GM12865 (cell line): ENCODE measurements around the gene CEP55.

Source experiments
- DNase-seq: peaks from one replicate; pipeline ENCODE4 v3.0.0; 2010; ENCODE audit warnings: low read depth
- H3K4me3 ChIP-seq: 2 replicates; pipeline ENCODE4 v1.5.1; 2011; ENCODE audit warnings: mild to moderate bottlenecking, low read depth, low read length, control low read depth
- TF ChIP-seq, protein P1 (sequence below): IDR thresholded peaks from 2 replicates; pipeline ENCODE4 v1.5.1; 2011; ENCODE audit warnings: low read length, control low read depth, low read depth, inconsistent platforms; ENCODE audit not compliant: insufficient read depth; ENCODE audit errors: missing control alignments

CEP55 gene

DNA sequence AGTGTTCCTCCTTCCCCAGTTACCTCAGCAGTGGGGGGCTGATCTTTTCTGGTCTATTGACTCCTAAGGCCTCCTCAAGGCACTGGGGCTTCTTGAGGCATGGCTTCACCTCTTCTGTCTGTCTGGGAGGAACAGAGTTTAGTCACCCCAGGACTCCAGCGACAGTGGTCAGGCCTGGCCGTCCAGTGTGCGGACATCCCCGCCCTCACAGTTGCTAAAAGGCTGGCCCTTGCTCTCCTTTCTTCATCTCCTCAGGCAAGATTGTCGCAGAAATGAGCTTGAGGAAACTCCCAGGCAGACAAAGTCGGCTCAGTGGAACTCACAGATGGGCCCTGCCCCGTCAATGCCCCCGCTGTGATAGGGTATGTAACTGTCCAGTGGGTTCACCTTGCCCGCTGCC is 63.1 kb downstream of the CEP55 start:
- DNase-seq, result no peak
- TF ChIP-seq, protein P1, sequence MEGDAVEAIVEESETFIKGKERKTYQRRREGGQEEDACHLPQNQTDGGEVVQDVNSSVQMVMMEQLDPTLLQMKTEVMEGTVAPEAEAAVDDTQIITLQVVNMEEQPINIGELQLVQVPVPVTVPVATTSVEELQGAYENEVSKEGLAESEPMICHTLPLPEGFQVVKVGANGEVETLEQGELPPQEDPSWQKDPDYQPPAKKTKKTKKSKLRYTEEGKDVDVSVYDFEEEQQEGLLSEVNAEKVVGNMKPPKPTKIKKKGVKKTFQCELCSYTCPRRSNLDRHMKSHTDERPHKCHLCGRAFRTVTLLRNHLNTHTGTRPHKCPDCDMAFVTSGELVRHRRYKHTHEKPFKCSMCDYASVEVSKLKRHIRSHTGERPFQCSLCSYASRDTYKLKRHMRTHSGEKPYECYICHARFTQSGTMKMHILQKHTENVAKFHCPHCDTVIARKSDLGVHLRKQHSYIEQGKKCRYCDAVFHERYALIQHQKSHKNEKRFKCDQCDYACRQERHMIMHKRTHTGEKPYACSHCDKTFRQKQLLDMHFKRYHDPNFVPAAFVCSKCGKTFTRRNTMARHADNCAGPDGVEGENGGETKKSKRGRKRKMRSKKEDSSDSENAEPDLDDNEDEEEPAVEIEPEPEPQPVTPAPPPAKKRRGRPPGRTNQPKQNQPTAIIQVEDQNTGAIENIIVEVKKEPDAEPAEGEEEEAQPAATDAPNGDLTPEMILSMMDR, result no peak
- H3K4me3 ChIP-seq, result no peak overlapping the region

DNA sequence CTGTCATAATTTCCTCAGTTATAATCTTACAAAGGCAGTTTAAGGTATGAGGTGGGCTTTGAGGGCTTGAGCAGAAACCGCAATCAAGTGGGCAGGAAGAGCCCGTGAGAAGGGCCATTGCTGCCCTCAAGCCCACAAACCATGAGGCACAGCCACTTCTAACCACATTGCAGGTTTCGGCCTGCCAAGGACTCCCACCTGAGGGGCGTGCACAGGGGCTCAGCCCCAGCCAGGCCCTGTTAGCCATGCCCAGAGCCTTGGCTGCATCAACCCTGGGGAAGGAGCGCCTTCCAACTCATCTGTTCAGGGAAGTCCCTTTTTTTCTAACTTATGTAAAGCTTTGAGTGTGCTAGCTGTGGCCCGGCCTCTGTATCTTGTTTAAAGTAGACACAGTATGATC is 64.1 kb downstream of the CEP55 start:
- DNase-seq, result no peak
- H3K4me3 ChIP-seq, result no peak overlapping the region
- TF ChIP-seq, protein P1, result no peak

DNA sequence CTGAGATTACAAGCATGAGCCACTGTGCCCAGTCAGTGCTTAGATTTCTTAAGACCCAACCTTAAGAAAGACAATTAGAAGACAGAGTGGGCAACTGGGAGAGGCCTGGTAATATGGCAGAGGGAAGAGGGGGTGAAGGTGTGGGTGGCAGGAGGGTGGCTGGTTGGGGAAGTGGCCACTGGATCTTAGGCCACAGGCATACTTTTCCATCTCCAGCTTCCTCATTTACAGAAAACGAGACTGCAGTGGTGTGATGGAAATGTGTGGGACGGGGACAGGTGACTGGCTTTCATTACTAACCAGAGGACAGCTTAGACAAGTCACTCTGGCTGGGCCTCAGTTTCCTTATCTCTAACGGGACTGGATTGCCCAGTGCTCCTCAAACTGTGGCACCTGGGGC is 69.0 kb downstream of the CEP55 start:
- H3K4me3 ChIP-seq, result no peak overlapping the region
- no peak for DNase-seq
- TF ChIP-seq, protein P1, result no peak

DNA sequence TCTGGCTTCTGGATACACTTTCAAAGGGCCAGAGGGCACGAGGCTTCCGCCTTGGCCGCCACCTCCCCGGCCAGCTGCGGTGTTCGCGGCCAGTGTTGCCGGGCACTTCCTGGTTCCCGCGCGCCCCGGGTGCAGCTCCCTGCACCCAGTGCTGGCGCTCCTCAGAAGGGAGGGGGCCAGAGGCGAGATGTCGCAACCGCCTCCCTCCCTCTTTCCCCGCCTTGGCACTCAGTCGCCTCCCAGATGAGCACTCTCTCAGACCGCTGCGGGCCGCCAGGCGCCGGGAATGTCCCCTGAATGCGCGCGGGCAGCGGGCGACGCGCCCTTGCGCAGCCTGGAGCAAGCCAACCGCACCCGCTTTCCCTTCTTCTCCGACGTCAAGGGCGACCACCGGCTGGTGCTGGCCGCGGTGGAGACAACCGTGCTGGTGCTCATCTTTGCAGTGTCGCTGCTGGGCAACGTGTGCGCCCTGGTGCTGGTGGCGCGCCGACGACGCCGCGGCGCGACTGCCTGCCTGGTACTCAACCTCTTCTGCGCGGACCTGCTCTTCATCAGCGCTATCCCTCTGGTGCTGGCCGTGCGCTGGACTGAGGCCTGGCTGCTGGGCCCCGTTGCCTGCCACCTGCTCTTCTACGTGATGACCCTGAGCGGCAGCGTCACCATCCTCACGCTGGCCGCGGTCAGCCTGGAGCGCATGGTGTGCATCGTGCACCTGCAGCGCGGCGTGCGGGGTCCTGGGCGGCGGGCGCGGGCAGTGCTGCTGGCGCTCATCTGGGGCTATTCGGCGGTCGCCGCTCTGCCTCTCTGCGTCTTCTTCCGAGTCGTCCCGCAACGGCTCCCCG is 70.2 kb downstream of the CEP55 start, which contains the start of gene FFAR4:
Gene FFAR4 (plus strand): TSS at position 231 of the 842 bp plus-strand sequence. CDS start 56 bp downstream, at position 287.
- H3K4me3 ChIP-seq, result no peak within 1 kb of the TSS
- TF ChIP-seq, protein P1, result no peak
- DNase-seq, result no peak

DNA sequence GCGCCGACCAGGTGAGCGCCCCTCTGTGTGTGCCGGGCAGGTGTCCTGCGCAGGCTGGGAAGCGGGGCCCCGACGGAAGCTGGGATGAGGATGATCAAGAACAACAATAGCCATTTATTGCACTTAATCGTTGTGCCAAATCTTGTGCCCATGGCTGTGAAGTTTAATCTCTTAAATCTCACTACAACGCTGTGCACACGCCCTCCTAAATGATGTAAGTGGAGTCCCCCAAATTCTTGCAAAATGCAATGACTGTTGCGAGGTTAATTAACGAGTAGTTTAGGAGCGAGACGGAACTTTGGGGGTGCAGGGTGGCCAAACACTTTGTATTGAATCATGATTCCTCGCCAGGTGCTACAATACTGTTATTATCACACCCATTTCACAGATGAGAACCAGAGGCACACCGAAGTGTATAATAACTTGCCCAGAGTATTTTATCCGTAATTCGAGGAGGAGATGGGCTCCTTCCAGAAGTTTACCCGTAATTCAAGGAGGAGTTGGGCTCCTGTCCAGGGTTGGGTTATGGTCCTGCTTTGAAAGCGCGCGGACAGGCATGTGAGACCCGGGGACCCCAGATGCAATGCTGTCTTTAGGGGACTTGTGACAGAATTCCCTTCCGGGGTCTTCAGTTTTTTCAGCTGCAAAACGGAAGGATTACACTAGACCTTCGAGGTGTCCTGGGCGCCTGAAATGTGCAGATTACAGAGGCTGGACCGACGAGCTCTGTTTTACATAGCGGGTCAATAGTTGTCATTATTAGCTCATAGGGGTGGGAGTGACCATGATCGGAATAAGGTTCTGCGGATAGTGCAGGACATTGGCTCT is 71.1 kb downstream of the CEP55 start:
- no peak for DNase-seq
- TF ChIP-seq, protein P1, result no peak
- H3K4me3 ChIP-seq, result no peak overlapping the region

DNA sequence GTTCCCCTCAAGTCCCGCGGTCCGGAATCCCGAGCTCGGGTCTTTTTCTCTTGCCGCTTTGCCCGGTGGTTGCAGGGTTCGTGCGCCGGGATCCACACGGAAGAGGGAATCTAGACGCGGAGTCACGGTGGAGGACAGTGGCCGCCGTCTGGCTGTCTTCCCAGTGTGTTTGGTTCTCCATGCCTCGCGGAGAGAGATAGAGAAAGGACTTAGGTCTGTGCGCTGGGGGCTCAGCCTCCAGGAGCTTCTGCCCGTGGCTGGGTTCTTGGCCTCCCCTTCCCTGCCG is 71.6 kb downstream of the CEP55 start:
- no peak overlapping the region for H3K4me3 ChIP-seq
- TF ChIP-seq, protein P1, result no peak
- DNase-seq, result no peak
